Measurements from ENCODE around the gene LDLRAD3.

GRCh38 chr11:36107547-36107946 is 163.7 kb downstream of the LDLRAD3 start:
- TF ChIP-seq POLR2A (IDR thresholded peaks at IDR 0.05) (no peak), POLR2AphosphoS5 (IDR thresholded peaks at IDR 0.05) (no peak), CTCF (IDR thresholded peaks at IDR 0.05) (no peak), EP300 (IDR thresholded peaks at IDR 0.05; ENCODE audit: low read depth) (no peak)
